Hematopoietic multipotent progenitor cell treated with erythropoietin and hydrocortisone succinate and interleukin-3 and kit ligand, for 4 days (in vitro differentiated cells): Measurements from ENCODE around the gene CEP170B.
"Not testable (repeated sequence)": the region's sequence is repeated elsewhere in the genome, so short reads cannot be mapped to it uniquely, and the experiment has no call there.

Experiments
- DNase-seq: peaks from one replicate; pipeline ENCODE4 v3.0.0-alpha.2; 2015

The CEP170B gene

GRCh38 chr14:104933746-104934733 lies 69.0 kb downstream of the CEP170B start:
- DNase-seq = peak; percentile 25

- DNase-seq = no peak
Measured at GRCh38 chr14:104935026-104935650, 70.1 kb downstream of the CEP170B start.

GRCh38 chr14:104935955-104936354 lies 70.9 kb downstream of the CEP170B start:
- no peak for DNase-seq

GRCh38 chr14:104936361-104937155 lies 71.5 kb downstream of the CEP170B start:
- DNase-seq = no peak

GRCh38 chr14:104937161-104937560 lies 72.1 kb downstream of the CEP170B start:
- DNase-seq = no peak

- DNase-seq = no peak
Measured at GRCh38 chr14:104937694-104938365, 72.8 kb downstream of the CEP170B start.

- no peak for DNase-seq
Measured at GRCh38 chr14:104938436-104938835, 73.4 kb downstream of the CEP170B start.

- no peak for DNase-seq
Measured at GRCh38 chr14:104938960-104939359, 73.9 kb downstream of the CEP170B start.

- no peak for DNase-seq
Measured at GRCh38 chr14:104939666-104940410, 74.8 kb downstream of the CEP170B start.

- DNase-seq = no peak
Measured at GRCh38 chr14:104940526-104941150, 75.6 kb downstream of the CEP170B start.

GRCh38 chr14:104941508-104942365 lies 76.7 kb downstream of the CEP170B start:
- DNase-seq = no peak

- no peak for DNase-seq
Measured at GRCh38 chr14:104942586-104942985, 77.5 kb downstream of the CEP170B start.

- DNase-seq = not testable (repeated sequence)
Measured at GRCh38 chr14:104943216-104944015, 78.3 kb downstream of the CEP170B start.

GRCh38 chr14:104944016-104944308 lies 78.9 kb downstream of the CEP170B start:
- DNase-seq = not testable (repeated sequence)

- DNase-seq = not testable (repeated sequence)
Measured at GRCh38 chr14:104944436-104945205, 79.6 kb downstream of the CEP170B start.

GRCh38 chr14:104945266-104945665 lies 80.2 kb downstream of the CEP170B start:
- DNase-seq = not testable (repeated sequence)
